SU-DHL-6 (cell line): ENCODE measurements around the gene EFNA5.

Experiments
- CTCF ChIP-seq: fragments of 200-600 bp; sonication (generic); IDR thresholded peaks from one replicate; pipeline ENCODE4 v1.5.1; 2017; ENCODE audit warnings: antibody characterized with exemption, mild to moderate bottlenecking, low read length, moderate library complexity; ENCODE audit not compliant: insufficient read depth, poor library complexity, severe bottlenecking
- EZH2phosphoT487 ChIP-seq: fragments of 200-600 bp; sonication (generic), shearing (Covaris generic); conservative IDR thresholded peaks from 2 replicates; pipeline ENCODE4 v1.6.1; 2018; ENCODE audit warnings: mild to moderate bottlenecking, antibody characterized with exemption, low read length, moderate library complexity, mixed read lengths

GRCh38 chr5:107516452-107517184 lies 154.1 kb downstream of the EFNA5 start:
- TF ChIP-seq CTCF (no peak), EZH2phosphoT487 (no peak)
